HPDE6-E6E7 (cell line): ENCODE data around the gene SAAL1.
"Not testable (repeated sequence)": the region's sequence is repeated elsewhere in the genome, so short reads cannot be mapped to it uniquely, and the experiment has no call there.

ENCODE experiments used
- DNase-seq: peaks from one replicate; pipeline ENCODE4 v3.0.0; 2011; ENCODE audit warnings: missing footprints; ENCODE audit errors: extremely low spot score

Gene SAAL1, protein sequence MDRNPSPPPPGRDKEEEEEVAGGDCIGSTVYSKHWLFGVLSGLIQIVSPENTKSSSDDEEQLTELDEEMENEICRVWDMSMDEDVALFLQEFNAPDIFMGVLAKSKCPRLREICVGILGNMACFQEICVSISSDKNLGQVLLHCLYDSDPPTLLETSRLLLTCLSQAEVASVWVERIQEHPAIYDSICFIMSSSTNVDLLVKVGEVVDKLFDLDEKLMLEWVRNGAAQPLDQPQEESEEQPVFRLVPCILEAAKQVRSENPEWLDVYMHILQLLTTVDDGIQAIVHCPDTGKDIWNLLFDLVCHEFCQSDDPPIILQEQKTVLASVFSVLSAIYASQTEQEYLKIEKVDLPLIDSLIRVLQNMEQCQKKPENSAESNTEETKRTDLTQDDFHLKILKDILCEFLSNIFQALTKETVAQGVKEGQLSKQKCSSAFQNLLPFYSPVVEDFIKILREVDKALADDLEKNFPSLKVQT

DNA sequence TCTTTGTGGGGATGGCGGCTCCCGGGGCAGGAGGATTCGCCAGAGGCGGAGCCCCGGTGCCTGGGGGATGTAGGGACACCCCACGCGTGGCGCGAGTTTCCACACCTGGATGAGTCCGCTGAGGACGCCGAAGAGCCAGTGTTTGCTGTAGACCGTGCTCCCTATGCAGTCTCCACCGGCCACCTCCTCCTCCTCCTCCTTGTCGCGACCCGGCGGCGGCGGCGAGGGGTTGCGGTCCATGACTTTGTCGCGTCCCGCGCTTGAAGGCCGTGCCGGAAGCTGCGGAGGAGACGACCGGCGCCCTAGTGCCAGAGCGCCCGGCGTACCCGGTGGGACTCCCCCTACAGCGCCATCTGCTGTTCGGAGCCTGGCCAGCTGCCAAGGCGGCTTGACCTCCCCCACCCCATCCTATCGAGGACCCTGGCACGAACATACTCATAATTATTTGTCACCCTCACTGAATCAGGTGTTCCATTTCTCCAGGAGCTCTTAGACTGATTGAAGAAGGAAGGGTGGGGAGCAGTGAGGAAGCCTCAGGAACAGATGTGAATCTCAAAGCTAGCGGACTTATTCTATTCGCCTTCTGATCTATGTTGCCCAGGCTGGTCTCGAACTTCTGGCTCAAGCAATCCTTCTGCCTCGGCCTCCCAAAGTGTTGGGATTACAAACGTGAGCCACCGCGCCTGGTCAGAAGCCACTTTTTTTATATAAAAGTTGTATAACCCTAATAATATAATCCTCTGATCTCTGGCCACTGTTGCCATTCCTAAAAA is at the start of gene SAAL1:
Gene SAAL1, minus strand, starts transcription at position 281 of the 773 bp plus-strand sequence. Its CDS starts 41 bp downstream, at position 240.
- DNase-seq: peak; percentile 83

- DNase-seq: no peak
These were observed 45.7 kb upstream of the SAAL1 start for GRCh38 chr11:18151581-18151980.

- no peak for DNase-seq
These were observed 40.0 kb upstream of the SAAL1 start for GRCh38 chr11:18145837-18146236.

DNA sequence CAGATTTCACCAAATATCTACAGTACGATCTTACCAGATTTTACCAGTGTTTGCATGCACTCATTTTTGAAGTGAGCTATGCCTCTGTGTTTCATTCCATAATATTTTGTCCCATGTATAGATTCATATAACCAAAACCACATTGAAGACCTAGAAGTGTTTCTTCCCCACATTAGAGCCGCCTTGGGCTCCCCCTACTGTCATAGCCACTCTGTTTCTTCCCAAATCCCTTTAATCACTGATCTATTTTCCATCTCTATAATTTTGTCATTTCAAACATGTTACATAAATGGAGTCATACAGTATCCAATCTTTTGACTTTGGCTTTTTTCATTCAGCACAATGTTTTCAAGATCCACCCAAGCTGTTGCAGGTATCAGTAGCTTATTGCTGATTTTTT is 39.1 kb upstream of the SAAL1 start:
- DNase-seq: no peak

- DNase-seq: peak; percentile 34
These were observed 38.4 kb upstream of the SAAL1 start for GRCh38 chr11:18144243-18144642.

DNA sequence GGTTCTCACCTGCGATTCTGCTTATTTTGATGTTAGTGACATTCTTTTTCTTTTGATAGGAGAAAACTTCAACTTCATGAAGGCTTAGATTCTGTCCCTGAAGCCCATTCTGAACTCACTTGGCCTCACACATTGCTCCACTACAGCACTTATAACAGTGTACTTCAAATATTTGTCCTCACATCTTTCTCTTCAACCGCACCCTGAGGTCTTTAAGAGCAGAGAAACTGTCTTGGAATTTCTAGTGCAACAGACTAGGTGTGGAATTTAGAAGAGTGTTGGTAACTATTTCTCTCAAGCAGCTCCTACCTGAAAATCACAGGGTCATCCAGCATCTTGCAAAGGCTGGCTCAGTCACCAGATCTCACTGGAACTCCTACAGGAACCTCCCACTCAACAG is 34.3 kb upstream of the SAAL1 start:
- DNase-seq: no peak

DNA sequence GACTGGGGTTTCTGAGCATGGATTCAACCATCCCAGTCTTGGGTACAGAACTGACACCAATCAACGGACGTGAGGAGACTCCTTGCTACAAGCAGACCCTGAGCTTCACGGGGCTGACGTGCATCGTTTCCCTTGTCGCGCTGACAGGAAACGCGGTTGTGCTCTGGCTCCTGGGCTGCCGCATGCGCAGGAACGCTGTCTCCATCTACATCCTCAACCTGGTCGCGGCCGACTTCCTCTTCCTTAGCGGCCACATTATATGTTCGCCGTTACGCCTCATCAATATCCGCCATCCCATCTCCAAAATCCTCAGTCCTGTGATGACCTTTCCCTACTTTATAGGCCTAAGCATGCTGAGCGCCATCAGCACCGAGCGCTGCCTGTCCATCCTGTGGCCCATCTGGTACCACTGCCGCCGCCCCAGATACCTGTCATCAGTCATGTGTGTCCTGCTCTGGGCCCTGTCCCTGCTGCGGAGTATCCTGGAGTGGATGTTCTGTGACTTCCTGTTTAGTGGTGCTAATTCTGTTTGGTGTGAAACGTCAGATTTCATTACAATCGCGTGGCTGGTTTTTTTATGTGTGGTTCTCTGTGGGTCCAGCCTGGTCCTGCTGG is 31.4 kb upstream of the SAAL1 start:
- DNase-seq: no peak

- DNase-seq: no peak
These were observed 29.4 kb upstream of the SAAL1 start for GRCh38 chr11:18135308-18135707.

- DNase-seq: no peak
These were observed 26.5 kb upstream of the SAAL1 start, which contains the start of gene MRGPRX3 for GRCh38 chr11:18132341-18132740. MRGPRX3 (plus strand) TSS chr11:18132571; CDS start chr11:18137203, 4,632 bp downstream.

DNA sequence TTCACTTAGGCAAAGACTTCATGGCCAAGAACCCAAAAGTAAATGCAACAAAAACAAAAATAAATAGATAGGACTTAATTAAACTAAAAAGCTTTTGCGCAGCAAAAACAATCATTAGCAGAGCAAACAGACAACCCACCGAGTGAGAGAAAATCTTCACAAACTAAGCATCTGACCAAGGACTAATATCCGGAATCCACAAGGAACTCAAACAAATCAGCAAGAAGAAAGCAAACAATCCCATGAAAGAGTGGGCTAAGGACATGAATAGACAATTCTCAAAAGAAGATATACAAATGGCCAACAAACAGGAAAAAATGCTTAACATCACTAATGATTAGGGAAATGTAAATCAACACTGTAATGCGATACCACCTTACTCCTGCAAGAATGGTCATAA is 25.2 kb upstream of the SAAL1 start:
- DNase-seq: not testable (repeated sequence)

GRCh38 chr11:18121331-18121828 is 15.5 kb upstream of the SAAL1 start:
- not testable (repeated sequence) for DNase-seq

GRCh38 chr11:18115360-18116127 is 9.7 kb upstream of the SAAL1 start:
- DNase-seq: peak; percentile 55

DNA sequence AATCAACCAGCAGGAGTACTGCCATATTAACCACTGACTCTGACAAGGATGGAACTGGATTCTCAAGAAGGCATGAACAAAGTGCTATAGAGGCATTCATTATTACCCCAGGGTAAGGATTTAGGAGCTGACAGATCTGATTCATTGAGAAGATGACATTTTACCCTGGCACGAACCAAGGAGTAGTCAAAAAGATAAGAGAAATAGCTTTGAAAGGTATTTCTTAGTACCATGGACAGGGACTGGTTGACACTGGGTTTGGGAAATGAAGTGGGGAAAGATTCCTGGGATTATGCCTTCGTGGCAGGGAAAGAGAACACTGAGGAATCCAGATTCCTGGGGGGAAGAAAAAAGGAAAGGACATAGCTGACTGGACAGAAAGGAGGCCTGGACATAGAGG is 5.1 kb upstream of the SAAL1 start:
- no peak for DNase-seq

DNA sequence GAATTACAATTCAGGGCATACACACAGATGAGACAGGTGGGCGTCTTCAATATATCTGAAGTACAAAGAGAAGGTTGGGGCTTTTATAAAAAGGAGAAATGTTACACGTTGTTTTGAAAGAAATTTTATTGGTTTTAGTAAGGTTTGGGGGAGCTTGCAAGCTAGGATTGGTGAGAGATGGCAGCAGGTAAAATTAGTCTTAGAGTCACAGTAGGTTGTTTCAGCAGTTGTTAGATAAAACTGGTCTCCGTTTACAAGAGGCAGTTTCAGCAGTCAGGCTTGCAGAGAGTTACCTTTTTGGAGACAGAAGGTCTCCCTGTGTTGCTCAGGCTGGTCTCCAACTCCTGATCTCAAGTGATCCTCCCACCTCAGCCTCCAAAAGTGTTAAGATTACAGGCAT is 2.4 kb upstream of the SAAL1 start:
- DNase-seq: no peak

DNA sequence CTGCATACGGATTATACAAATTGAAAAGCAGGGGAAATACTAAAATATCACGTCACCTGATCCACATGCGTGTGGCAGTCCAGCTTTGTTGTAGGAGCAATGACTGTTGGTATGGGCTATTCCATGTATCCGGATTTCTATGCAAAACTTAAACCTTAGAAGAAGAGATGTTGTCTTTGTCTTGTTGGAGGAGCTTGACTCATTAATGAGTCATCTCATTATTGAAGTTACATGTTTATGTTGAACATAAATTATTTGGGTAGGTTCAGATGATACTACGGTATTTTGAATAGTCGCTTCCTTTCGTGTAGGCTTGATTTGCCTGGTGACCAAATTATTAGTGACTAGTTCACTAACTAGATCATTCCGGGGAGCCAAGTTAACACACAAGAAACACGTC is 806 bp upstream of the SAAL1 start:
- DNase-seq: peak; percentile 12

GRCh38 chr11:18105086-18105801 is 638 bp downstream of the SAAL1 start:
- no peak for DNase-seq

GRCh38 chr11:18100926-18101656 is 4.8 kb downstream of the SAAL1 start:
- no peak for DNase-seq

- no peak for DNase-seq
These were observed 11.9 kb downstream of the SAAL1 start for GRCh38 chr11:18093959-18094358.

GRCh38 chr11:18091731-18092130 is 14.2 kb downstream of the SAAL1 start:
- no peak for DNase-seq

DNA sequence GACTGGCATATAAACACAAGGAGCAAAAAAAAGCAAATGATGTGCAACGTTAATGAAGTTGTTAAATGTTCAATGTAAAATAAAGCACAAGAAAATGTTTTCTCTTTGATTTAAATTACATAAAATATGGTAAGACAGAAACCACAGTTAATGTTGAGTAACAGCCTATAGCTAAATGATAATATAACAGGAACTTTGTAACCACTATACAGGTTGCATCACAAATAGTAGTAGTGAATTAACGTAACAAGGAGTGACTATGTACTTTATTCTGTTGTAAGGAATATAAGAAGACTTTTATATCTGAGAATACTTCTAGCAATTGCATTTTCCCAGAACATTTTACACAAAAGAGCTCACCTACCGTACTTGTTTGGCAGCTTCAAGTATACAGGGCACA is 16.9 kb downstream of the SAAL1 start:
- DNase-seq: no peak
